ENCODE data around the gene ZNF665.

DNA sequence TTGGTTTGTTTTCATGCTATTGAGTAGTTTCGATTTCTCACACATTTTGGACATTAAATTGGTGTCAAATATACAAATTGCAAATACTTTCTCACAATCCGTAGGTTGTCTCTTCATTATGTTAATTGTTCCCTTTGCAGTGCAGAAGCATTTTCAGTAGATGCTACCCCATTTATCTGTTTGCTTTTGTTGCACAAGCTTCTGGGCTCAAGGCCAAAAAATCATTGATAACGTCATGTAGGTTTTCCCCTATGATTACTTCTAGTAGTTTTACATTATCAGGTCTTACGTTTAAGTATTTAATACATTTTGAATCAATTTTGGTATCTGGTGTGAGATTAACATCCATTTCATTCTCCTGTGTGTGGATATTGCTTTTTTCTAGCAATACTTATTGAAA is 20.3 kb downstream of the ZNF665 start:
- TF ChIP-seq, protein P1, sequence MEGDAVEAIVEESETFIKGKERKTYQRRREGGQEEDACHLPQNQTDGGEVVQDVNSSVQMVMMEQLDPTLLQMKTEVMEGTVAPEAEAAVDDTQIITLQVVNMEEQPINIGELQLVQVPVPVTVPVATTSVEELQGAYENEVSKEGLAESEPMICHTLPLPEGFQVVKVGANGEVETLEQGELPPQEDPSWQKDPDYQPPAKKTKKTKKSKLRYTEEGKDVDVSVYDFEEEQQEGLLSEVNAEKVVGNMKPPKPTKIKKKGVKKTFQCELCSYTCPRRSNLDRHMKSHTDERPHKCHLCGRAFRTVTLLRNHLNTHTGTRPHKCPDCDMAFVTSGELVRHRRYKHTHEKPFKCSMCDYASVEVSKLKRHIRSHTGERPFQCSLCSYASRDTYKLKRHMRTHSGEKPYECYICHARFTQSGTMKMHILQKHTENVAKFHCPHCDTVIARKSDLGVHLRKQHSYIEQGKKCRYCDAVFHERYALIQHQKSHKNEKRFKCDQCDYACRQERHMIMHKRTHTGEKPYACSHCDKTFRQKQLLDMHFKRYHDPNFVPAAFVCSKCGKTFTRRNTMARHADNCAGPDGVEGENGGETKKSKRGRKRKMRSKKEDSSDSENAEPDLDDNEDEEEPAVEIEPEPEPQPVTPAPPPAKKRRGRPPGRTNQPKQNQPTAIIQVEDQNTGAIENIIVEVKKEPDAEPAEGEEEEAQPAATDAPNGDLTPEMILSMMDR (IDR thresholded peaks at IDR 0.05), result no peak
- no peak for TF ChIP-seq POLR2A (IDR thresholded peaks at IDR 0.05)
